Stimulated activated CD8-positive, alpha-beta memory T cell treated with anti-CD3 and anti-CD28 coated beads, Interleukin-7, amount 100 ng/mL, for 1 hour (primary cell): ENCODE measurements around the gene IQCE.

ENCODE experiments used
- DNase-seq, 2 donors: peaks; one replicate each; pipeline ENCODE4 v3.0.0-alpha.2; 2020; ENCODE audit warnings: low read depth in 2 of 2

IQCE gene

DNA sequence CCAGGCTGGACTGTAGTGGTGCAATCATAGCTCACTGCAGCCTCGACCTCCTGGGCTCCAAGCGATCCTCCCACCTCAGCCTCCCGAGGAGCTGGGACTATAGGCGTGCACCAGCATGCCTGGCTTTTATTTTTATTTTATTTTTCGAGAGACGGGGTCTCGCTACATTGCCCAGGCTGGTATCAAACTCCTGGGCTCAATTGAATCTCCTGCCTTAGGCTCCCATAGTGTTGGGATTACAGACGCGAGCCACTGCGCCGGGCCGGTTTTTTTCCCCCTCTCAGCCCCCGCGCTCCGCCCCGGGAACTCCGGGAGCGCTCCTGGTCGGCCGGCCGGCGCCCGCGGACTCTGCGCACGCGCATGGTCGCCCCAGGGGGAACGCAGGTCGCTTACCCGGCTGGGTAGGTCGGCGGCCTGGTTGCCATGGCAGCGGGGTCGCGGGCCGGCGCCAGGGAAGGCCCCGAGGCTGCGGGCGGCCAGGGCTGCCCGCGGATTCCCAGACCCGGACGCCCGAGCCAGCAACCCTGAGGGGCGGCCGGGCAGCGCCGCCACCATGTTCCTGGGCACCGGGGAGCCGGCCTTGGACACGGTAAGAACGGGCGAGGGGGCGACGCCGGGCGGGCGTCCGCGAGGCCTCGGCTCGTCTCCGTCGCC, at the start of gene IQCE:
Gene IQCE (plus strand): TSS at position 351 of the 654 bp plus-strand sequence. CDS start 203 bp downstream, at position 554.
- DNase-seq, result peak; percentile 85 to 86

- no peak for DNase-seq
Observed at GRCh38 chr7:2509298-2509906, 49.4 kb upstream of the IQCE start.

GRCh38 chr7:2510130-2510776, 48.5 kb upstream of the IQCE start:
- DNase-seq, result no peak

DNA sequence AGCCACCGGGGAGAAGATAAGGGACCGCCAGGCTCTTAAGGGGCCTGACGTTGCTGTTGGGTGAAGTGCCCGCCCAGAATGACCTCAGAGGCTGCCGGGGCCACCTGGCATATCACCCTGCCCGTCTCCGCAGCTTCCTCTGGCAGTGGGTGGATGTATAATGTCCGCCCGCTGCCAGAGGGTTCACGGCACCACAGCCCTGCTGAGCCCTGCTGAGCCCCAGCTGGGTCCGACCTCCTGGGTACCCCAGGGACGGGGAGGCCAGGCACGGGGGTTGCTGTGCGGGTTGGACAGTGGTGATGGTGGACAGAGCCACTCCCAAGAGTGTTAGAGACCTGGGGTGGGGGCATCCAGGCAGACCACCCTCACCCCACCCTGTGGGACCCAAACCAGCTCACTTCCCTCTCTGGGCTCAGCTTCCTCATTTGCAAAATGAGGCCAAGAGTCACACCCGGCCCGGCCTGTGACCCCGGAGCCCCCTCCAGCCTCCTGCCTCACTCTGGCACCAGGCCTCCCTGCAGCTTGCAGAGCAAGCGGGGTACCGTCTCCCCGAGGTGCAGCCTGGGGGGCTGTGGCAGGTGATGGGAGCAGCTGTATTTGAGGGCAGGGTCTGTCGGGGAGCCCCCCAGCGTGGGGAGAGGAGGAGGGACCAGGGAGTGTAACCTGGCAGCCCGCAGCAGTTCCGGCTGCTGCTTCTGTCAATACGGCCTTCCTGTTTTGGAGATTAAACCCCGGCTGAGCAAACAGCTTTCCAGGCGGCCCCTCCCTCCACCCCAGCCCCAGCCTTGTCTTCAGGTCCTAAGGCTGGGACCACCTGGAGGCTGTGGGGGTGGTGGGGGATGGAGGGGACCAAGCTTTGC, 47.6 kb upstream of the IQCE start:
- DNase-seq, result no peak

DNA sequence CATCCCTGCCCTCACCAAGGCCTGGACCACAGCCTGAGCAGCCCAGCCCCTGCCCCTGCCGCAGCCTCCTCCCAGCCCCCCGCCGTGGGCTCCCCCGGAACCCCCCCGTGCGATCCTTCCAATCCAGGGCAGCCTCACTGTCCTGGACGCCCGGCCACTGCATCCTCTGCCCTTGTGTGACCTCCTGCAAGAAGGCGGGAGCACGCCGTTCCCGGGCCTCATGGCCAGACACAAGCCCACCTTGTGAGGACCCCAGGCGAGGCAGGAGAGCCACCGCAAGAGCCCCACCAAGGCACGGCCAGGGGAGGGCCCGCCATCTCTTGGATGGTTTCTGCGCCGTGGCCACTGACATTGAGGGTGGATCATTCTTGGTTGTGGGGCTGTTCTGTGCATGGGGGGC, 47.0 kb upstream of the IQCE start:
- DNase-seq, result no peak

- DNase-seq, result no peak
Observed at GRCh38 chr7:2512179-2512661, 46.6 kb upstream of the IQCE start.

DNA sequence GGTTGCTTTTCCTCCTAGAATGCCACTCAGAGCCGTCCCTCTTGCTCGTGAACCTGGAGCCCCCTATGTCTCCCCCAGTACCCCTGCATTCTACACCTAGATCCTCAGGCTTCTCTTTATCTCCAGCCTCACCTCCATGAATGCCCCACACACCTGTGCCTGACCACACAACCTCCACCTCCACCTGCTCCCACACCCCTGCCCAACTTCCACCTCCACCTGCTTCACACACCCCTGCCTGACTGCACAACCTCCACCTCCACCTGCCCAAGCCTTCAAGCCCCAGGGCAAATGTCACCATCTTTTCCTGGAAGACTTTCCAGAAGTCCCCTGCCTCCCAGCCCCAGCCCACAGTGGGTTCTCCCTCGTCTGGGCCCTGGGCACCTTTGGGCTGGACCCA, 46.1 kb upstream of the IQCE start:
- no peak for DNase-seq

- no peak for DNase-seq
Observed at GRCh38 chr7:2513702-2514101, 45.1 kb upstream of the IQCE start.

- no peak for DNase-seq
Observed at GRCh38 chr7:2514473-2515423, 44.0 kb upstream of the IQCE start.

- DNase-seq, result no peak
Observed at GRCh38 chr7:2515424-2516193, 43.2 kb upstream of the IQCE start.

DNA sequence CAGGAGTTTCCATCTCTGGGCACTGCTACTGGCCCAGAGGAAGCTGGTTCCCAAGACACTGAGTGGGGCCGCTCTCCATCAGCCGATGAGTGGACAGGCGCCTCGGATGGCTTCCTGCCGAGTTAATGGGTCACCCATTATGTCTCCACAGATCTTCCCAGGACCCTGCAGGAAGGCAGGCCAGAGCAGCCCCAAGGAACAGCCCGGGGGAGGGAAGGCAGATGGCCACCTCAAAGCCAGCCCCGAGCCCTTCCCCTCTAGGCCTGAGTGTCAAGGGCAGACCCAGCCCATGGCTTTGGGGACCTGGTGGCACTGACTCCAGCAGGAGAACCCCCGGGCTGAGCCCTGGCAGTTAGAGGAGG, 42.6 kb upstream of the IQCE start:
- DNase-seq, result no peak

DNA sequence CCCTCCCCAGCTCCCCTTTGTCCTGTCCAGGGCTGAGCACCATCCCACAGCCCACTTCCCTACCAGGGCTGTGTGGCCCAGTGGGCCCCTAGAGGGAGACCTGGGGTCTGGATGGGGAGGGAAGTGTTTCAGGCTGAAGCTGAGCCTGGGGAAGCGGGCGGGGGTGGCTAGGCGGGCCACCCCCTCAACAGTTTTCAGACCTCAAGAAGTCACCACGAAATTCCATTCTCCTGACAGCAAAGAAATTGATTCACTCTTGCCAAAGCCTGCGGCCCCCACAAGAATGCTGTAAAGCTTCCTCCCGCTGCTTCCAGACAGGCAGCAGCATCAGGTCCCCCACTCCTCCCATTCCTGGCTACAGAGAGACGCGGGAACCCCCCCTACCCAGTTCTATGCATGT, 41.8 kb upstream of the IQCE start:
- DNase-seq, result no peak

DNA sequence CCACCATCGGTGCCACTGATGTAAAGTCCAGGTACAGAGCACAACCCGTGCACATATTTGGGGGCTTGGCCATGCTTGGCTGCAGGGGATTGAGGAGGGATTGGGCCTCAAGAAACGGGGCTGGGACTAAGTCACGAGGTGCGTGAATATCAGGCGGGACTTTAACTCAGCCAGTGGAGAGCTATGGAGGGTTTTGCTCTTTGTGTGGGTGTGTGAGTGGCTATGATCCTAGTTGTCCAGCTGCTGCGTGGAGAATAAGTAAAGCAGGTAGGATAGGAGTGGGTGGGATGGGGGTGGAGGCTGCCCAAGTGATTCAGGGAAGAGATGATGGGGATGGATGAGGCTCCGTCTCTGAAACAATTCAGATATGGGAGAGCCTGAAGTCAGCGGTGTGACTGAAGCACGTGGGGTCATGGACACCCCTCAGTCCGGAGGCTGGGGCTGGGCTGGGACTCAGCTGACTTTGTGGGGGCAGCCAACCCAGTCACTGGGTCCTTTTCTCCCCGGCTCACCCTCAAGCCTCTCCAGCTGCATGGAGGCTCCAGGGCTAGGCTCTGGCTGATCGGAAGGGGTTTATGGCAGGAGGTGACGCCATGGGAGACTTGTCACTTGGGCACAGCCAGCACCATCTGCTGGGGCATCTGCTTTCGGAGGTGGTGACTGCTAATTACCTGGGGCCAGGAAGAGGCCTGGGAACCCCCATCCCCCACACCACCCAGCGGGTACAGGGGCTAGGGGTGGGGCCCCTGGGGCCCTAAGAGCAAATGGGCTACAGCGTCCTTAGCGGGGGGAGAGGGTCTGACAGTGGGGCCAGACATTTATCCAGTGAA, 40.9 kb upstream of the IQCE start:
- no peak for DNase-seq

GRCh38 chr7:2518737-2519118, 40.1 kb upstream of the IQCE start:
- no peak for DNase-seq

GRCh38 chr7:2519119-2519930, 39.5 kb upstream of the IQCE start, which contains the start of gene LFNG:
Gene LFNG (plus strand): TSS chr7:2519774. CDS start chr7:2519862, 88 bp downstream.
- DNase-seq, result peak; percentile 69 to 74

GRCh38 chr7:2520131-2520760, 38.5 kb upstream of the IQCE start:
- DNase-seq, result no peak

- DNase-seq, result no peak
Observed at GRCh38 chr7:2520761-2521290, 38.0 kb upstream of the IQCE start.

DNA sequence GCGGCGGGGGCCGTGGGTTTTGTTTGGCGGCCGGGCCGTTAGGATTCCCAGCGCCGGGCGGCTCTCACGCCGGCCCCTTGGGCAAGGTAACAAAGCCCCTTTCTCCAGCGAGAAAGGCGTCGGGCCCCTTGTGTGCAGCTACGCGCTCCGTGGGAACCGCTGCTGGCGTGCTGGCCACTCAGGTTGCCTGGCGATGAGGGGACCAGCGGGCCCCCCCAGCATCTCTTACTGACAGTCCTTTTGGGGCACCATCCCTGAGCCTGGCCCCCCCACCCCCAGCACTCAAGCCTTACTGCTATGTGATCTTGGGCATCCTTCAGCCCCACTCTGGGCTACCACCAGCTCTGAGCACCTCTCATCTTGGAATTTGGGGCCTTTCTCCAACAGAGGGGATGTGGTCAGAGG, 37.4 kb upstream of the IQCE start:
- DNase-seq, result no peak
